BLaER1 treated with 17β-estradiol and CSF1 and Interleukin-3, amounts not matched to agents 10 nM and 100 nM (cell line): ENCODE results near the gene MTUS2.

Experiments
- H3K27ac ChIP-seq, 11 experiments: shearing (Covaris generic); formaldehyde crosslinking; 2 replicates each; pipeline ENCODE4 v1.8.1; 2022
- H3K27me3 ChIP-seq, 11 experiments: shearing (Covaris generic); formaldehyde crosslinking; 2 replicates each; pipeline ENCODE4 v1.8.1; 2022
- H3K36me3 ChIP-seq, 11 experiments: shearing (Covaris generic); formaldehyde crosslinking; 2 replicates each; pipeline ENCODE4 v1.8.1; 2022
- H3K4me1 ChIP-seq, 10 experiments: shearing (Covaris generic); formaldehyde crosslinking; 2 replicates each; pipeline ENCODE4 v1.8.1; 2022
- H3K4me2 ChIP-seq, 11 experiments: shearing (Covaris generic); formaldehyde crosslinking; 2 replicates each; pipeline ENCODE4 v1.8.1; 2022
- H3K4me3 ChIP-seq, 10 experiments: shearing (Covaris generic); formaldehyde crosslinking; 2 replicates each; pipeline ENCODE4 v1.8.1; 2022
- H3K9ac ChIP-seq, 11 experiments: shearing (Covaris generic); formaldehyde crosslinking; 2 replicates each; pipeline ENCODE4 v1.8.1; 2022
- H3K9me3 ChIP-seq, 11 experiments: shearing (Covaris generic); formaldehyde crosslinking; replicated peaks in 1 of 11; 2 replicates each; pipeline ENCODE4 v1.8.1; 2022
- H4K20me1 ChIP-seq, 11 experiments: shearing (Covaris generic); formaldehyde crosslinking; 2 replicates each; pipeline ENCODE4 v1.8.1; 2022
- Cebpa-rat ChIP-seq, 11 experiments: shearing (Covaris generic); IDR thresholded peaks; 2 replicates each; pipeline ENCODE4 v1.8.1; 2022

Gene MTUS2

DNA sequence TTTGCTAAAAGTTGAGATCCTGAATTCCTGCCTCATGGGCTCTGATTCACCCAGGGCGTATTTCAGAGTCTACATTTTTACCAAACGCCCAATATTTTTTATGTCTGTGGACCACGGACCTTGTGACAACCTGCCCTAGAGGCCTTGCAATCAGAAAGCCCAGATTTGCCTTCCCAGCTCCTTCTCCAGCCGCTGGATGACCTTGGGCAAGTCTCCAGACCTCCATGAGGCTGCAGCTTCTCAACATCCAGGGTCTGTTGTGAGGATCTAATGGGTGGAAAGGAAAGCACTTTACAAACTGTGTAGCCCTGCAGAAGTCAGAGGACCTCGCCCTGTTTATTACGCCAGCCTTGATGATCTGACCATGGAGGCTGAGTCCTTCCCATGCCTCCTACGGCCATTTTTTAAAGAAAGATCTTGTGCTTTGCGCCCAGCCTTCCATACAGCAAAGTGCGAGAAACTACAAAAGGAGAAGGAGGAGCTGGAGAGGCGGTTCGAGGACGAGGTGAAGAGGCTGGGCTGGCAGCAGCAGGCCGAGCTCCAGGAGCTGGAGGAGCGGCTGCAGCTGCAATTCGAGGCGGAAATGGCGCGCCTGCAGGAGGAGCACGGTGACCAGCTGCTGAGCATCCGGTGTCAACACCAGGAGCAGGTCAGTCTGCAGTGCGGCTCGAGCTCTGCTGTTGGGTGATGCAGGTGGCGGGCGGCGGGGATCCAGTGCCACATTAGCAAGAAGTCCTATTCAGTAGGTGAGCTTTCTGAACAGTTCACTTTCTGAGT is 659.8 kb downstream of the MTUS2 start:
- H3K27me3 ChIP-seq: no peaks in the 10 kb centered on the region

DNA sequence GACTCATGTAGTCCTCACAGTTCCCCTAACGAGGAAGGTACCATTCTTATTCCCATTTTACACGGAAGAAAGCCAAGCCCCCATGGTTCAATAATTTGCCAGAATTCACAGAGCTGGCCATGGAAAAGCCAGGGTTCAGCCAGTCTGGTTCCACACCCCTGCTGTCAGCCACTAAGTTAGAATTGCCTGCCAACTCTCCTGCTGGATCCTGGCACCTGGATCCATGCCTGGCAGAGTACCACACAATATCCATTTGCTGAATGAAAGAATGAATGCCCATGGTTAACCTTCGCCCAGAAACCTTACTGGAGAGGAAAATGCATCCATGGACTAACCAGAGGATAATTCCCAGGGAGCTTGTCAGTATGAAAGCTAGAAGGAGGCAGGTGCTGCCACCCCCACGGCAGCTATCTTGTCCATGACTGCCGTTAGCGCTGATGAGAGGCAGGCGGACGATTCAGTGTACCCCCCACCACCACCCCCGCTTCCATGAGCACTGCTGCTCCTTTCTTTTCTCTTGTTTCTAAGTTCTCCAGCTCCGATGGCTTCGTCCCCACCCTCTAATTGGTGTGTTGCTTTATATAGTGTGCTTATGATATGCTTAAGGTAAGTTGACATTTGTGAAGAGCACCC is 660.9 kb downstream of the MTUS2 start:
- Histone ChIP-seq H3K4me1 (peaks cover 10 to 36% (median 28%) of the 10 kb centered on the region in 10 experiments), H4K20me1 (peaks cover 0 to 10% (median 5%) of the 10 kb centered on the region in 11 experiments; a peak in 10 of 22 replicates), H3K36me3 (no peaks in the 10 kb centered on the region), H3K27ac (no peak overlapping the region), H3K9me3 (no peaks in the 10 kb centered on the region), H3K4me2 (no peak overlapping the region), H3K27me3 (no peaks in the 10 kb centered on the region; a peak in 1 of 22 replicates), H3K4me3 (no peak overlapping the region), H3K9ac (no peak overlapping the region)
- no peak for TF ChIP-seq Cebpa-rat (IDR thresholded peaks at IDR 0.05)

More for the DNA sequence above, 659.8 kb downstream of the MTUS2 start:
- H4K20me1 ChIP-seq: peaks cover 0 to 10% (median 5%) of the 10 kb centered on the region in 11 experiments; a peak in 10 of 22 replicates
- H3K9ac ChIP-seq: no peak overlapping the region
- H3K4me2 ChIP-seq: no peak overlapping the region
- H3K27ac ChIP-seq: no peak overlapping the region
- no peak overlapping the region for H3K4me3 ChIP-seq
- no peak for TF ChIP-seq Cebpa-rat (IDR thresholded peaks at IDR 0.05)
- H3K4me1 ChIP-seq: peaks cover 9 to 25% (median 23%) of the 10 kb centered on the region in 10 experiments; a peak in 19 of 20 replicates
- H3K9me3 ChIP-seq: no peaks in the 10 kb centered on the region
- H3K36me3 ChIP-seq: no peaks in the 10 kb centered on the region

DNA sequence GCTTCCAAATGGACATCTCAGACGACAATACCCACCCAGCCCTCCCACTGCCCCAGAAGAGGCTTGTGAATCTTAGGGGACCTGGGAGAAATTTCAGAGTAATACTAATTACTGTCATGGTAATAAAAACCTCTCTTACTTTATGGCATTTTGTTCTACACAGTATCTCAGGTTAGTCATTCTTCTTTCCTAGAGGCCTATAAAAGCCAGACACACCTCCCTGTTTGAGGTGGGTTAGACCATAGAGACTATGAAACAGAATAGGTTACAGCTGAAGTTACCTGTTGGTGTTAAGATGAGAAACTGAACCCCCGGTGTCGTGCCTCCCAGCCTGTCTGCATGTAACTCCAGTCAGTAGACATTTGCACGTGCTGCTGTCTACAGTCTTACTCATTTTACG is 661.5 kb downstream of the MTUS2 start:
- peaks cover 16 to 42% (median 30%) of the 10 kb centered on the region in 10 experiments for H3K4me1 ChIP-seq
- peaks cover 0 to 10% (median 5%) of the 10 kb centered on the region in 11 experiments; a peak in 10 of 22 replicates for H4K20me1 ChIP-seq
- no peak overlapping the region for H3K27ac ChIP-seq
- no peaks in the 10 kb centered on the region for H3K9me3 ChIP-seq
- no peaks in the 10 kb centered on the region; a peak in 1 of 22 replicates for H3K27me3 ChIP-seq
- H3K9ac ChIP-seq: no peak overlapping the region
- no peak overlapping the region for H3K4me2 ChIP-seq
- no peak overlapping the region for H3K4me3 ChIP-seq
- TF ChIP-seq Cebpa-rat (IDR thresholded peaks at IDR 0.05): no peak
- H3K36me3 ChIP-seq: no peaks in the 10 kb centered on the region

DNA sequence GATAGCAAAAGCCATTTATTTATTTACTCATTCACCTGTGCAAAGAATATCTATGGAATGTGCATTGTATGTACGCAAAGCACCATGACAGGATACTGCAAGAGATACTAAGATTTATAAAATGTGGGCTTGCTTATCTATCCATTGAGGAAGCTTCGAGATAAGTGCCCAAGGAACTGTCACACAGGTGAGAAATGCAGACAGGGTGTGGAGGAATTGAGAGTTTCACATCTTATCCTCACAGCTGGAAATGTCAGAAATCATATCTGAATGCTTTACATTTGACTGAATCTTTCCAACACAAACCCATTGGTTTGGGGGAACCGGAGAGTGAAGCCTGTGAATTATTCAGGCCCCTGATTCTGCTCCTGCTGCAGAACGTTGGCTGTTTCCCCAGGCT is 662.4 kb downstream of the MTUS2 start:
- Histone ChIP-seq H3K36me3 (no peaks in the 10 kb centered on the region), H3K4me1 (peaks cover 23 to 48% (median 36%) of the 10 kb centered on the region in 10 experiments), H3K27me3 (no peaks in the 10 kb centered on the region; a peak in 1 of 22 replicates), H4K20me1 (peaks cover 0 to 10% (median 5%) of the 10 kb centered on the region in 11 experiments; a peak in 10 of 22 replicates), H3K9me3 (no peaks in the 10 kb centered on the region), H3K4me3 (no peak overlapping the region), H3K4me2 (peak overlapping the region in 7 of 11 experiments; percentile 67 to 86 (median 76); a peak in 11 of 22 replicates), H3K9ac (no peak overlapping the region), H3K27ac (no peak overlapping the region)
- TF ChIP-seq Cebpa-rat (IDR thresholded peaks at IDR 0.05): no peak

DNA sequence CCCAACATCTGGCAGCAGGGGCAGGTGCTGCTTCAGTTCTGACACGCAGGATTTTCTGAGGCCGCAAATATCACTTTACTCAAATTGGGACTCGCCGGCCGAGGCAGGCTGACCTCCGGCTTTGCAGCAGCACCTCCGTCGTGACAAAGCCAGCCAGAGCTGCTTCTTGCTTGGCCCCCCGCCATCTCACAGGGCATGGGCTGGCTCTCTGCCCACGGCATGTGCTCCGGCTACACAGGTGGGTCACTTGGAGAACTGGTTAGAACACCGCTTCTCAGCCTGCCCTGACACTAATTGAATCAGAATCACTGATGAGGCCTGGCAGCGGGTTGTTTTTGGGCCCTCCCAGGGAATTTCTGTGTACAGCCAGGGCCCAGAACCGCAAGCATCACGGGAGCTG is 663.1 kb downstream of the MTUS2 start:
- peaks cover 23 to 48% (median 36%) of the 10 kb centered on the region in 10 experiments for H3K4me1 ChIP-seq
- no peak overlapping the region for H3K27ac ChIP-seq
- no peaks in the 10 kb centered on the region; a peak in 1 of 22 replicates for H3K27me3 ChIP-seq
- no peak for TF ChIP-seq Cebpa-rat (IDR thresholded peaks at IDR 0.05)
- H3K4me2 ChIP-seq: peak overlapping the region in 8 of 11 experiments; percentile 67 to 86 (median 76); a peak in 16 of 22 replicates
- no peaks in the 10 kb centered on the region for H3K9me3 ChIP-seq
- no peak overlapping the region for H3K9ac ChIP-seq
- H3K36me3 ChIP-seq: no peaks in the 10 kb centered on the region
- peaks cover 0 to 10% (median 5%) of the 10 kb centered on the region in 11 experiments; a peak in 10 of 22 replicates for H4K20me1 ChIP-seq
- no peak overlapping the region for H3K4me3 ChIP-seq

- Histone ChIP-seq H3K9ac (no peak overlapping the region), H3K4me2 (peak overlapping the region in 10 of 11 experiments; percentile 25 to 86 (median 72); a peak in 19 of 22 replicates)
Observed at GRCh38 chr13:29483623-29484022, 663.5 kb downstream of the MTUS2 start.

DNA sequence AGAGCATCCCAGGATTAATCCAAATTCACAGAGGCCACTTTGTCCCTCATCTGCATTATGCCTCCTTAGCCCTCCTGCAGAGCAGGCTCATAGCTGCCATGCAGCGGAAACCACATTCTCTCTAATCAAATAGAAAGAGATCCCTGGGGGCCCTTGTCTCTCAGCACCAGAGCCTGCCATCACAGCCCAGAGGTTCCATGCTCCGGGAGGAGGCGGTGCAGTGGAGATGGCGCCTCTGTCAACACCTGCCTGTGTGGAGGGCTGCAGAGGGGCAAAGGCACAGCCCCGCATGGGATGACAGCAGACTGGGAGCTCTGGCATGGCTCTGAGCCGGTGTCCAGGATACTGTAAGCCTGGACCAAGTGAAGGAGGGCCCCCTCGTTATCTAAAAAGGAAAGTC is 664.1 kb downstream of the MTUS2 start:
- peaks cover 23 to 48% (median 36%) of the 10 kb centered on the region in 10 experiments for H3K4me1 ChIP-seq
- H3K4me3 ChIP-seq: no peak overlapping the region
- H3K36me3 ChIP-seq: no peaks in the 10 kb centered on the region
- H3K4me2 ChIP-seq: peak overlapping the region; percentile 10 to 86 (median 68); a peak in 21 of 22 replicates
- TF ChIP-seq Cebpa-rat (IDR thresholded peaks at IDR 0.05): no peak
- H3K9ac ChIP-seq: no peak overlapping the region
- H3K27ac ChIP-seq: no peak overlapping the region
- H3K27me3 ChIP-seq: no peaks in the 10 kb centered on the region; a peak in 1 of 22 replicates
- no peaks in the 10 kb centered on the region for H3K9me3 ChIP-seq
- peaks cover 0 to 10% (median 5%) of the 10 kb centered on the region in 11 experiments; a peak in 10 of 22 replicates for H4K20me1 ChIP-seq

More at GRCh38 chr13:29483623-29484022, 663.5 kb downstream of the MTUS2 start:
- TF ChIP-seq Cebpa-rat (IDR thresholded peaks at IDR 0.05): no peak
- H3K9me3 ChIP-seq: no peaks in the 10 kb centered on the region
- no peak overlapping the region for H3K4me3 ChIP-seq
- peaks cover 0 to 10% (median 5%) of the 10 kb centered on the region in 11 experiments; a peak in 10 of 22 replicates for H4K20me1 ChIP-seq
- H3K36me3 ChIP-seq: no peaks in the 10 kb centered on the region
- H3K4me1 ChIP-seq: peaks cover 23 to 48% (median 36%) of the 10 kb centered on the region in 10 experiments
- no peak overlapping the region for H3K27ac ChIP-seq
- no peaks in the 10 kb centered on the region; a peak in 1 of 22 replicates for H3K27me3 ChIP-seq

GRCh38 chr13:29484796-29485195 is 664.7 kb downstream of the MTUS2 start:
- Histone ChIP-seq H3K9ac (no peak overlapping the region), H3K4me2 (peak overlapping the region in 9 of 11 experiments; percentile 57 to 86 (median 75); a peak in 17 of 22 replicates), H4K20me1 (peaks cover 0 to 10% (median 5%) of the 10 kb centered on the region in 11 experiments; a peak in 10 of 22 replicates), H3K4me3 (no peak overlapping the region), H3K36me3 (no peaks in the 10 kb centered on the region), H3K4me1 (peaks cover 23 to 52% (median 36%) of the 10 kb centered on the region in 10 experiments), H3K9me3 (no peaks in the 10 kb centered on the region), H3K27ac (no peak overlapping the region), H3K27me3 (no peaks in the 10 kb centered on the region; a peak in 1 of 22 replicates)
- no peak for TF ChIP-seq Cebpa-rat (IDR thresholded peaks at IDR 0.05)

- no peaks in the 10 kb centered on the region for H3K9me3 ChIP-seq
- H3K36me3 ChIP-seq: no peaks in the 10 kb centered on the region
- no peak overlapping the region for H3K27ac ChIP-seq
- peaks cover 0 to 10% (median 5%) of the 10 kb centered on the region in 11 experiments; a peak in 9 of 22 replicates for H4K20me1 ChIP-seq
- peak overlapping the region in 9 of 11 experiments; percentile 6 to 86 (median 53); a peak in 15 of 22 replicates for H3K4me2 ChIP-seq
- no peak for TF ChIP-seq Cebpa-rat (IDR thresholded peaks at IDR 0.05)
- no peaks in the 10 kb centered on the region; a peak in 1 of 22 replicates for H3K27me3 ChIP-seq
- no peak overlapping the region for H3K9ac ChIP-seq
- no peak overlapping the region for H3K4me3 ChIP-seq
- H3K4me1 ChIP-seq: peaks cover 23 to 53% (median 36%) of the 10 kb centered on the region in 10 experiments
Observed at GRCh38 chr13:29486551-29486950, 666.4 kb downstream of the MTUS2 start.
